GM23338 (cell line): ENCODE data around the gene GLG1. TPM values are rescaled to one million over a fixed set of nuclear protein-coding genes. Genes with fewer than 3 reads are reported as not detected.

ENCODE experiments used
- ATAC-seq: fragments of 200-7000 bp; cut with Tn5 transposase; 3 replicates; pipeline ENCODE4 v1.9.1; 2020
- DNase-seq: peaks from one replicate; pipeline ENCODE4 v3.0.0-alpha.2; 2015; ENCODE audit warnings: low spot score
- H2AFZ ChIP-seq: fragments of 200-600 bp; sonication (generic); 2 replicates; pipeline ENCODE4 v1.8.0; 2016; ENCODE audit warnings: antibody characterized with exemption, mild to moderate bottlenecking, moderate library complexity
- H3F3A ChIP-seq: fragments of 200-600 bp; sonication (generic); replicated peaks from 2 replicates; pipeline ENCODE4 v1.8.0; 2017; ENCODE audit warnings: antibody characterized with exemption, mixed run types, low read depth
- H3K27ac ChIP-seq: fragments of 200-600 bp; sonication (generic); 2 replicates; pipeline ENCODE4 v1.6.1; 2016; ENCODE audit warnings: low read depth
- H3K27me3 ChIP-seq: fragments of 200-600 bp; sonication (generic); 2 replicates; pipeline ENCODE4 v1.8.0; 2016; ENCODE audit warnings: mild to moderate bottlenecking, mixed run types, moderate library complexity; ENCODE audit not compliant: insufficient read depth
- H3K36me3 ChIP-seq: fragments of 200-600 bp; sonication (generic); 2 replicates; pipeline ENCODE4 v1.8.0; 2016; ENCODE audit warnings: mild to moderate bottlenecking; ENCODE audit not compliant: insufficient read depth
- H3K4me1 ChIP-seq: fragments of 200-600 bp; sonication (generic); 2 replicates; pipeline ENCODE4 v1.8.0; 2016; ENCODE audit warnings: mild to moderate bottlenecking, moderate library complexity; ENCODE audit not compliant: insufficient read depth
- H3K4me2 ChIP-seq: fragments of 200-600 bp; sonication (generic); 2 replicates; pipeline ENCODE4 v1.7.1; 2017; ENCODE audit warnings: mixed run types
- H3K4me3 ChIP-seq: fragments of 200-600 bp; sonication (generic); 2 replicates; pipeline ENCODE4 v1.6.1; 2016; ENCODE audit warnings: mixed run types
- H3K79me2 ChIP-seq: fragments of 200-600 bp; sonication (generic); replicated peaks from 2 replicates; pipeline ENCODE4 v1.8.0; 2017; ENCODE audit warnings: mild to moderate bottlenecking; ENCODE audit not compliant: insufficient read depth
- H3K9me2 ChIP-seq: fragments of 200-600 bp; sonication (generic); 2 replicates; pipeline ENCODE4 v1.8.0; 2017; ENCODE audit not compliant: insufficient read depth
- H4K20me1 ChIP-seq: fragments of 200-600 bp; sonication (generic); replicated peaks from 2 replicates; pipeline ENCODE4 v1.8.0; 2017; ENCODE audit warnings: mild to moderate bottlenecking; ENCODE audit not compliant: insufficient read depth
- H3K27ac Mint-ChIP-seq: 2 replicates; pipeline ENCODE4 v1.8.0; 2020; ENCODE audit warnings: inconsistent platforms, mild to moderate bottlenecking, moderate library complexity, mixed read lengths
- H3K27me3 Mint-ChIP-seq: 3 replicates; pipeline ENCODE4 v1.8.0; 2022; ENCODE audit warnings: low read depth, mild to moderate bottlenecking, moderate library complexity, mixed read lengths, inconsistent platforms; ENCODE audit not compliant: insufficient read depth, poor library complexity
- H3K36me3 Mint-ChIP-seq: 3 replicates; pipeline ENCODE4 v1.8.0; 2021; ENCODE audit warnings: low read depth, mild to moderate bottlenecking, inconsistent platforms, moderate library complexity, mixed read lengths
- H3K4me1 Mint-ChIP-seq: 3 replicates; pipeline ENCODE4 v1.8.0; 2020; ENCODE audit warnings: mild to moderate bottlenecking, inconsistent platforms, mixed read lengths
- H3K4me3 Mint-ChIP-seq: 3 replicates; pipeline ENCODE4 v1.8.0; 2021; ENCODE audit warnings: moderate library complexity, mild to moderate bottlenecking, inconsistent platforms, mixed read lengths
- H3K9me3 Mint-ChIP-seq: 3 replicates; pipeline ENCODE4 v1.8.0; 2020; ENCODE audit warnings: moderate library complexity, mild to moderate bottlenecking, inconsistent platforms, mixed read lengths
- CREB1 ChIP-seq: fragments of 250-450 bp; sonication (Bioruptor Pico); IDR thresholded peaks from 2 replicates; pipeline ENCODE4 v1.5.0; 2020; ENCODE audit warnings: low read depth, mild to moderate bottlenecking, moderate library complexity
- CTCF ChIP-seq, 2 experiments: fragments of 200-600 bp in 1 of 2; sonication (generic) in 1 of 2; conservative IDR thresholded peaks; 2 replicates each; pipeline versions ENCODE4 v1.5.1 to v1.6.1; 2016 to 2017; ENCODE audit warnings: antibody characterized with exemption in 2 of 2, low read depth in 2 of 2, mild to moderate bottlenecking in 2 of 2, moderate library complexity in 1 of 2
- ETS1 ChIP-seq: IDR thresholded peaks from 2 replicates; pipeline ENCODE4 v1.6.1; 2016; ENCODE audit warnings: antibody characterized with exemption
- EZH2 ChIP-seq: fragments of 200-600 bp; sonication (generic); IDR thresholded peaks from one replicate; pipeline ENCODE4 v1.8.0; 2017; ENCODE audit warnings: antibody characterized with exemption, mild to moderate bottlenecking, low read depth; ENCODE audit not compliant: unreplicated experiment
- EZH2phosphoT487 ChIP-seq: fragments of 200-600 bp; sonication (generic); IDR thresholded peaks from one replicate; pipeline ENCODE4 v1.8.1; 2018; ENCODE audit warnings: antibody characterized with exemption; ENCODE audit not compliant: unreplicated experiment
- JUNB ChIP-seq: IDR thresholded peaks from one replicate; pipeline ENCODE4 v1.6.1; 2016; ENCODE audit warnings: antibody characterized with exemption; ENCODE audit not compliant: unreplicated experiment
- NANOG ChIP-seq: IDR thresholded peaks from 2 replicates; pipeline ENCODE4 v1.6.1; 2016; ENCODE audit warnings: antibody characterized with exemption, borderline replicate concordance
- POLR2AphosphoS5 ChIP-seq: IDR thresholded peaks from 2 replicates; pipeline ENCODE4 v1.6.1; 2016; ENCODE audit warnings: antibody characterized with exemption, low read depth
- REST ChIP-seq: IDR thresholded peaks from one replicate; pipeline ENCODE4 v1.6.1; 2018; ENCODE audit warnings: antibody characterized with exemption; ENCODE audit not compliant: unreplicated experiment
- STAT1 ChIP-seq: IDR thresholded peaks from one replicate; pipeline ENCODE4 v1.6.1; 2016; ENCODE audit warnings: antibody characterized with exemption; ENCODE audit not compliant: unreplicated experiment
- ZNF114 ChIP-seq: fragments of 250-450 bp; sonication (Bioruptor Pico); IDR thresholded peaks from 2 replicates; pipeline ENCODE4 v1.5.0; 2020; ENCODE audit warnings: mild to moderate bottlenecking, moderate library complexity
- ZNF331 ChIP-seq: fragments of 250-450 bp; sonication (Bioruptor Pico); IDR thresholded peaks from 2 replicates; pipeline ENCODE4 v1.5.0; 2020; ENCODE audit warnings: low read depth, mild to moderate bottlenecking, moderate library complexity
- ZNF462 ChIP-seq: fragments of 250-450 bp; sonication (Bioruptor Pico); IDR thresholded peaks from 2 replicates; pipeline ENCODE4 v1.5.0; 2020; ENCODE audit warnings: mild to moderate bottlenecking, moderate library complexity
- polyA plus RNA-seq: library from polyadenylated mRNA; unstranded; fragments of >200 nt; fragmentation: Nextera tagmentation; extraction: Ambion mirVana; gene quantifications from 2 replicates; pipeline ENCODE4 v1.2.1, GENCODE V29; 2016
- total RNA-seq: library from RNA; depleted of rRNA; stranded (reverse); fragments of >200 nt; shearing (Covaris generic); gene quantifications from 2 replicates; pipeline ENCODE4 v1.2.3, GENCODE V29; 2014

GLG1 gene
- total and polyA plus RNA-seq, 2 experiments from 2014 or later: 61.2 to 211 TPM

- H3K4me3 Mint-ChIP-seq: no peak overlapping the region
- Histone ChIP-seq H3K4me2 (no peak overlapping the region), H3K9me2 (no peaks in the 10 kb centered on the region), H3K79me2 (peaks cover 99% of the 10 kb centered on the region), H3K4me3 (no peak overlapping the region), H3K27ac (0 out of 2 replicates have a peak overlapping the region, but pooled peaks have one; percentile 2), H3K27me3 (no peaks in the 10 kb centered on the region), H4K20me1 (peaks cover 39% of the 10 kb centered on the region), H3F3A (no peaks in the 10 kb centered on the region), H3K4me1 (peaks cover 4% of the 10 kb centered on the region; the same call in 1 of the 2 replicates), H3K36me3 (no peaks in the 10 kb centered on the region), H2AFZ (no peak overlapping the region)
- peaks cover 5% of the 10 kb centered on the region for H3K27me3 Mint-ChIP-seq
- TF ChIP-seq ZNF462 (CRISPR knock-in tag): no peak
- TF ChIP-seq ZNF114 (CRISPR knock-in tag): no peak
- no peak for TF ChIP-seq CREB1 (CRISPR knock-in tag)
- TF ChIP-seq STAT1: no peak
- no peak for TF ChIP-seq POLR2AphosphoS5
- no peak for TF ChIP-seq EZH2phosphoT487
- no peak for TF ChIP-seq ETS1
- TF ChIP-seq REST: no peak
- TF ChIP-seq NANOG: no peak
- no peak for TF ChIP-seq CTCF (conservative IDR thresholded peaks at IDR 0.05; ENCODE audit: low read depth in 2 of 2)
- TF ChIP-seq EZH2: no peak
- TF ChIP-seq JUNB: no peak
- TF ChIP-seq ZNF331: no peak
- no peak for DNase-seq
- no peaks in the 10 kb centered on the region for H3K36me3 Mint-ChIP-seq
- peaks cover 4% of the 10 kb centered on the region; the same call in 2 of the 3 replicates for H3K4me1 Mint-ChIP-seq
- ATAC-seq: no peak
- H3K27ac Mint-ChIP-seq: no peak overlapping the region
- H3K9me3 Mint-ChIP-seq: no peaks in the 10 kb centered on the region
Measured at GRCh38 chr16:74578433-74578832, 28.5 kb downstream of the GLG1 start.
